NCI-H128 (cell line): ENCODE measurements around the gene ZNF362.
A peak's percentile ranks its signal among the peaks of the same experiment; 100 is the strongest.

Experiments
- DNase-seq: peaks from one replicate; lab custom pipeline; 2025; ENCODE audit not compliant: unreplicated experiment; lab: John Stamatoyannopoulos, UW

The ZNF362 gene

GRCh38 chr1:33244143-33244808 lies 12.0 kb upstream of the ZNF362 start:
- DNase-seq: no peak

DNA sequence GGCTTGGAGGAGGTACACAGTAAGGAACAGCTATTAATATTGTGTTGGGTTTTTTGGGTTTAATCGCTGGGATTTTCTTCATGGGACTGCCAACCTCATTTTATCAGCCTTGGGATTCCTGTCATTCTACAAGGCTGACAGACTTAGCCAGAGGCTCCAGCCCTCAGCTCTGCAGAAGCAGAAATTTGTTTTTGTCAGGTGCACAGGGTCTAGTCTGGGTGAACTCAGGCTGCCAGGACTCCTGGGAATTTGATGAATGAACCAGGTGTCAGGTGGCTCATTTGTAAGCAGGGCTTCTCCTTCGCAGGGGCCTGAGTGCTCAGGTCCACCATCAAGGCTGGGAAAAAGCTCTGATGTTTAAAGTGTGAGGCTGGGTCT lies 11.5 kb upstream of the ZNF362 start:
- peak; percentile 8 for DNase-seq

GRCh38 chr1:33246171-33246570 lies 10.1 kb upstream of the ZNF362 start:
- DNase-seq: no peak

DNA sequence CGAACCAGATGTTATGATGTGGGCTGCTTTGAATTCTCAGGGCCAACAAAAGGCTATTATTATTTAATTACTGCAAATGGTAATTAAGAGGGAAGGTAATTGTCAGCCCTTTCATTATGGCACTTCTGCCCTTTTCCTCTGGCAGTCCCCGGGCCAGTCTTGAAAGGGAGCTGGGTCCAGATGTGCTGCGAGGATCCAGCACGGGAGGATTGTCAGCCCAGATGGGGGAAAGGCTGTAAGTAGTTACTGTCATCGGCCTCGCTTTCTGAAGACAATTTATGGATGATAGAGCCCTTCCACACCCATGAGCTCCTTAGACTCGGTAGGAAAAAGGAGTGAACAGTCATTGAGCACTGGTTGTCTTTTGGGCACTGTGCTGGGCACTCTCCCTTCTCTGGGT lies 8.7 kb upstream of the ZNF362 start:
- no peak for DNase-seq

DNA sequence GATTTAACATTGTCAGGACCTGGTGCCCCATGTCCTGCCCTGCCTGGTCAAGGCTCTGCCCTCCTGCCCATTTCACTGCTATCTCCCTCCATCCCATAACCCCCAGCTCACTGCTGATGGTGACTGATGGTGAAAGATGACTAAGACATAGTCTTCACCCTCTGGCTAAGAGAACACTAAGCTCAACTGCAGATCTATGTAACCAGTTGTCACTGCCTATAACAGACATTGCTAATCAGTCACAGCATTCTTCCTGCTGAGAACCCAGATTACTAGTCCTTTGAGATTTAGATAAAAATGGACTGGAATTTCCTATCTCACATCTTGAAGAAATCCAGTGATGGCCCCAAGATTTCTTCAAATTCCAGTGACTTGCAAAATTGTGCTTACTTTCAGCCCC lies 8.0 kb upstream of the ZNF362 start:
- DNase-seq: no peak

- DNase-seq: no peak
Observed at GRCh38 chr1:33249422-33249821, 6.9 kb upstream of the ZNF362 start.

DNA sequence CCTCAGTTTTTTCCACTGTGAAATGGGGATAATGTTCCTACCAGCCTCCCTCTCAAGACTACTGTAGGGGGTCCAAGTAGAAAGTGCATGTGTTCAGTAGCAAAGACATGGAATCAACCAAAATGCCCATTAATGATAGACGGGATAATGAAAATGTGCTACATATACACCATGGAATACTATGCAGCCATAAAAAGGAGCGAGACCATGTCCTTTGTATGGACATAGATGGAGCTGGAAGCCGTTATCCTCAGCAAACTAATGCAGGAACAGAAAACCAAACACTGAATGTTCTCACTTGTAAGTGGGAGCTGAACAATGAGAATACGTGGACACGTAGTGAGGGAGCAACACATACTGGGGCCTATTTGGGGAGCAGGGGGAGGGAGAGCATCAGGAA lies 6.1 kb upstream of the ZNF362 start:
- DNase-seq: no peak

GRCh38 chr1:33250724-33251123 lies 5.6 kb upstream of the ZNF362 start:
- no peak for DNase-seq

GRCh38 chr1:33254491-33254890 lies 1.8 kb upstream of the ZNF362 start:
- no peak for DNase-seq

- no peak for DNase-seq
Observed at GRCh38 chr1:33255347-33256220, 708 bp upstream of the ZNF362 start.

- no peak for DNase-seq
Observed at GRCh38 chr1:33256221-33256470, 146 bp upstream of the ZNF362 start.

- no peak for DNase-seq
Observed at GRCh38 chr1:33257207-33257771, 997 bp downstream of the ZNF362 start.

DNA sequence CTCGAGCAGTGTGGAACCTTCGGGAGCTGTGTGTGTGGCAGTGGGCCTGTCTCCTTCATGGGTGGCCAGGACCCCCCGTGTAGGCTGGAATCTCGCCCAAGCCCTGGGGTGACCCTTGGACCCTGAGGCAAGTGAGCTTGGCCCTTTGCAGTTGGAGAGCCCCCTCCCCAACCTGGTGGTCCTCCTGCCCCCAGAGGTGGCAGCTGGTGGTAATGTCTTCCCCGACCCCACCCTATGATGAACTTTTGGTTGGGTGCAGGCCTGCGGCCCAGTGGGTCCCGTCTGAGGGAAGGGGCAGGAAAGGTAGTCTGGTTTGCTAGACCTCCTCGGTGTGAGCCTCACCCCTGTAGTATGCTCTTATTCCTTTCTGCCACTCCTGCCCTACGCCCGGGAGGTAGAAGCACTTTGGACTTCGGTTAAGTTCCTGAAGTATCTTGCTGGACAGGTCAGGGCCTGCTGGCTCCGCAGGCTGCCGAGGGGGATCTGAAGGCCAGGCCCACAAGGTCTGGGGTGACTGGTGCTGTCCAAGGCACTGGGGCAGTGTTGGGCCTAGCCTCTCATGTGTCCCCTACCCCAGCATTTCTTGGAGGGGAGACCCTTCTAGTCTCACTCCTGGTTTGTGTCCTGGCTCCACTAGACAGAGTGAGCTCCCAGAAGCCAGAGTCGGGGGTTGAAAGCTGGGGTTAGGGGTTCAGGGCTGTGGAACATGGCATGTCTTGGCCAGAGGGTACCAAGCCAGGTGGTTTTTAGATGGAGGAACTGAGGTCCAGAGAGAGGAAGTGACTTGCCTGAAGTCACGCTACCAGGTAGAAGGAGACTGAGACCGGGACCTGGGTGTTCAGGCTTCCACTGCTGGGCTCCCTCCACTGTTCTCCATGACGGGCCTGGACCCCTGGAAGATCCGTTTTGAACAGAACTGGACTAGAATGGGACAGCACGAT lies 1.8 kb downstream of the ZNF362 start:
- no peak for DNase-seq

GRCh38 chr1:33258788-33259274 lies 2.5 kb downstream of the ZNF362 start:
- no peak for DNase-seq

- no peak for DNase-seq
Observed at GRCh38 chr1:33259879-33260278, 3.6 kb downstream of the ZNF362 start.

- DNase-seq: peak; percentile 59
Observed at GRCh38 chr1:33260439-33260838, 4.1 kb downstream of the ZNF362 start.

DNA sequence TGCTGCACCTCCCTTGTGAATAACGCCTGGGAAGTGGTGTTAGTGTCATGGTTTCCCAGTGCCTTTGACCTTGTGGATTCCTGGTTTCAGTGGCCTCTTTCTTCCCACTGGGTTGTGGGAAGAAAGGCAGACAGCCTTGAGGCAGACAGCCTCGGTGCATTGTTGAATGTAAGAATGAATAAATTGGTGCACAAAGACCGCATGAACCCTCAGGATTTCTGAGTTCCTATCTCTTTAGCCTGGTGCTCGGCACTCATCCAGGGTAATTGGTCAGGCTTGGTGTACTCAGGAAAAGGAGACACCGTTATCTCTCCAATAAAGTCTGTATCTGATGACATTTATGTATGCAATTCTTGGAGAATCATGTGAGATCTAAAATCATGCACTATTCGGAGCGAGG lies 5.1 kb downstream of the ZNF362 start:
- no peak for DNase-seq

DNA sequence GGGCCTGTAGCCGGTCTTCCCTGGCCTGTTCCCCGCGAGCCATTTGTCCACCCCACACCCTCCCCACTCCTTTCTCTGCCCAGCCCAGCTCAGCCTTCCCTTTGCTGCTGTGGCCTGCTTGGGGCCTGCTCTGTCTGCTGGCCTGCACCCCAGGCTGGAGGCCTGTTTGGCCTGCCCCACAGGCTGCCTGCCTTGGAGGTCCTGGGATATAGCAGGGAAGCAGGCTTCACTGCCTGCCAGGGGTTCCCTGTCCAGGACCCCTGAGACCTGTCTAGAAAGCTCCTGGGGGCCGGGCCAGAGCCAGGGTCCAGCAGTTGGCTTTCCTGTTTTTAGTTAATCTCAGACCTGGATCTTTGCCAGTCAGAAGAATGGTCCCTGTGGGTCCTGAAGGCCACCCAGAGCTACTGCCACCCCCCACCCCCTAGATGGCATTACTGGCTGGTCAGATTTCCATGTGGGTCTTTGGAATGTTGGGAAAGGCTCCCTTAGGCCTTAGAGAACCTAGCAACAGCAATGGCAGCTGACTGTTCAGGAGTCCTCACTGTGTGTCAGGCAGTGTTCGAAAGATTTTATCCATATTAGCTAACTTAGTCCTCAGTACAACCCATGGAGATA lies 7.7 kb downstream of the ZNF362 start:
- no peak for DNase-seq

- DNase-seq: no peak
Observed at GRCh38 chr1:33265780-33266605, 9.7 kb downstream of the ZNF362 start.

GRCh38 chr1:33266766-33267165 lies 10.5 kb downstream of the ZNF362 start:
- DNase-seq: no peak
